Right cardiac atrium (tissue), 5 donors: Measurements from ENCODE around the gene FUBP1. TPM values are rescaled to one million over a fixed set of nuclear protein-coding genes. Genes with fewer than 3 reads are reported as not detected.

Experiments used
- ATAC-seq, 2 donors: fragments of 200-7000 bp; cut with Tn5 transposase; one replicate each; pipeline versions ENCODE4 v1.8.0 to v1.9.1; 2020; ENCODE audit warnings: moderate library complexity in 2 of 2, mild to moderate bottlenecking in 1 of 2
- DNase-seq, 3 donors: peaks; one replicate each; pipeline ENCODE4 v3.0.0-alpha.2; 2020
- H3K27ac ChIP-seq: one replicate; pipeline ENCODE4 v1.5.1; 2013; ENCODE audit warnings: mild to moderate bottlenecking, low read length, control low read depth, moderate library complexity
- H3K27me3 ChIP-seq: one replicate; pipeline ENCODE4 v1.6.1; 2013; ENCODE audit not compliant: control insufficient read depth, insufficient read depth
- H3K4me1 ChIP-seq: one replicate; pipeline ENCODE4 v1.6.1; 2013; ENCODE audit warnings: low read length; ENCODE audit not compliant: control insufficient read depth, insufficient read depth
- H3K4me3 ChIP-seq: one replicate; pipeline ENCODE4 v1.5.1; 2013; ENCODE audit warnings: low read length, control low read depth
- H3K9me3 ChIP-seq: one replicate; pipeline ENCODE4 v1.6.1; 2013; ENCODE audit warnings: low read length; ENCODE audit not compliant: control insufficient read depth
- WGBS: extraction: QIAGEN DNeasy Blood & Tissue Kit; methylation state at CpG from one replicate; pipeline ENCODE4 v1.1.7; 2013; 5-methylcytosine and 5-hydroxymethylcytosine counted together
- intact Hi-C, 4 donors: fragments of 100-400 bp; cut with DNase I; formaldehyde crosslinking; loops; one replicate each; pipeline versions ENCODE4 v1.11.0 to v1.14.0; 2022 to 2023
- polyA plus RNA-seq: library from polyadenylated mRNA; stranded (reverse); fragments of 200-250 nt; gene quantifications from one replicate; pipeline ENCODE4 v1.2.3, GENCODE V29; 2013
- total RNA-seq, 4 donors: library from RNA; stranded (reverse); fragmentation: NEBNext Ultra II Directional; extraction: Animal tissue kit (Norgen Biotek cat#: 25700); gene quantifications; one replicate each; pipeline ENCODE4 v1.2.1, GENCODE V29; 2021
- donor health status: healthy with polysubstance abuse.
- donor health status: DM: no; HTN: yes; CAD: no.
- donor health status: DM: no; HTN: no; CAD: no.
- donor health status: DM: no; HTN: yes; CAD: no; lungs with severe emphysema.
- donor health status: DM: yes; HTN: yes; CAD: no.

Gene FUBP1
- total and polyA plus RNA-seq, 5 donors = 39.5 to 73.0 (median 58.9) TPM

DNA sequence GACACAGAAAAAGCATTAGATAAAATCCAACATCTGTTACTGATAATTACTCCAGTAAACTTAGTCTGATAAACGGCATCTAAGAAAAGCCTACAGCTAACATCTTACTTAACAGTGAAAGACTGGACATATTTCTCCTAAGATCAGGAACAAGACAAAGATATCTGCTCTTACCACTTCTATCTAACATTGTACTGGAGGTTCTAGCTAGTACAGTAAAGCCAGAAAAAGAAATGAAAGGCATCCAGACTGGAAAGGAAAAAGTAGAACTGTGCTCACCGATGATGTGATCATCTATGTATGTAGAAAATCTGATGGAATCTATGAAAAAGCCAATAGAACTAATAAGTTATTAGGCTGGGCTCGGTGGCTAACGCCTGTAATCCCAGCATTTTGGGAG is 68.8 kb downstream of the FUBP1 start:
- ATAC-seq = no peak

GRCh38 chr1:77906624-77907023 is 72.2 kb downstream of the FUBP1 start:
- no peak for DNase-seq
- H3K27me3 ChIP-seq = no peaks in the 10 kb centered on the region
- ATAC-seq = no peak
- H3K9me3 ChIP-seq = no peaks in the 10 kb centered on the region
- no peak overlapping the region for H3K4me3 ChIP-seq
- H3K27ac ChIP-seq = no peak overlapping the region
- 90% methylated on average over 1 of the region's 1 CpG for WGBS
- no peaks in the 10 kb centered on the region for H3K4me1 ChIP-seq
- intact Hi-C loops = no loop called here

More for the DNA sequence above, 68.8 kb downstream of the FUBP1 start:
- no peaks in the 10 kb centered on the region for H3K9me3 ChIP-seq
- no peaks in the 10 kb centered on the region for H3K4me1 ChIP-seq
- H3K27ac ChIP-seq = no peak overlapping the region
- intact Hi-C loops = no loop called here
- DNase-seq = no peak
- no peaks in the 10 kb centered on the region for H3K27me3 ChIP-seq
- no peak overlapping the region for H3K4me3 ChIP-seq
- 88% methylated on average over 4 of the region's 4 CpGs for WGBS

- Histone ChIP-seq H3K4me1 (no peaks in the 10 kb centered on the region), H3K4me3 (no peak overlapping the region), H3K9me3 (no peaks in the 10 kb centered on the region), H3K27ac (no peak overlapping the region), H3K27me3 (no peaks in the 10 kb centered on the region)
- DNase-seq = no peak
- ATAC-seq = no peak
- WGBS = 71% methylated on average over 2 of the region's 2 CpGs
- intact Hi-C loops = no loop called here
Observed at GRCh38 chr1:77906019-77906545, 72.8 kb downstream of the FUBP1 start.

GRCh38 chr1:77905603-77906002 is 73.3 kb downstream of the FUBP1 start:
- H3K9me3 ChIP-seq = no peaks in the 10 kb centered on the region
- H3K27me3 ChIP-seq = no peaks in the 10 kb centered on the region
- intact Hi-C loops = no loop called here
- H3K4me1 ChIP-seq = no peaks in the 10 kb centered on the region
- DNase-seq (no peak), ATAC-seq (peak in 1 of 2 donors; percentile 15)
- H3K4me3 ChIP-seq = no peak overlapping the region
- 84% methylated on average over 1 of the region's 1 CpG for WGBS
- no peak overlapping the region for H3K27ac ChIP-seq

DNA sequence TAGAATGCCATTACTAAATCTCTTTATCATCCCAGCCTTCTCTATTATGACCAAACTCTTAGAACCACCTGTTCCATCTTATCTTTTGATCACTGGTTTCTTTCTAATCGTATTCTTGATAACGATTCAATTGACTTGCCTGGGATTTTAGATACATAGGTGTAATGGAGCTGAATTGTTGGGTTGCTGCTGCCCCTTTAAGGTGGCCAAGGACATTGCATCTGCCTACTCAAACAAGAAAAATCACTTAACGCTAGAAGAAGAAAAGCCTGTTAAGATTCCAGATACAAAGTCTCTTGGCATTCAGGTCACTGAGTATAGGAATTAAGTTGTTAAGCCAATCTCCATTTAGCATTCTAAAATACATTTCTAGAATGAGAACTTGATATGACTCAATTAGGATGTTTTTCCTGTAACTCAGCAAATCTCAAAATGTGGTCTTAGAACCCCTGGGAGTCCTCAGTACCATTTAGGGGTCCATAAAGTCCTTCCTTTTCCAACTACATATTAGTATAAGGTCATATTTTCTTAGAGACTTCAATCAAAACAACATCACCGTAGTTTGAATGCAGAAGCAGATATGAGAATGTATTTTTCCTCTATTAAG is 78.1 kb downstream of the FUBP1 start:
- DNase-seq (no peak), ATAC-seq (peak; percentile 73 to 77)
- intact Hi-C loops = no loop called here
- Histone ChIP-seq H3K9me3 (no peaks in the 10 kb centered on the region), H3K4me1 (no peaks in the 10 kb centered on the region), H3K27me3 (no peaks in the 10 kb centered on the region), H3K4me3 (peak overlapping the region; percentile 12), H3K27ac (no peak overlapping the region)
- 12% methylated on average over 4 of the region's 4 CpGs for WGBS

DNA sequence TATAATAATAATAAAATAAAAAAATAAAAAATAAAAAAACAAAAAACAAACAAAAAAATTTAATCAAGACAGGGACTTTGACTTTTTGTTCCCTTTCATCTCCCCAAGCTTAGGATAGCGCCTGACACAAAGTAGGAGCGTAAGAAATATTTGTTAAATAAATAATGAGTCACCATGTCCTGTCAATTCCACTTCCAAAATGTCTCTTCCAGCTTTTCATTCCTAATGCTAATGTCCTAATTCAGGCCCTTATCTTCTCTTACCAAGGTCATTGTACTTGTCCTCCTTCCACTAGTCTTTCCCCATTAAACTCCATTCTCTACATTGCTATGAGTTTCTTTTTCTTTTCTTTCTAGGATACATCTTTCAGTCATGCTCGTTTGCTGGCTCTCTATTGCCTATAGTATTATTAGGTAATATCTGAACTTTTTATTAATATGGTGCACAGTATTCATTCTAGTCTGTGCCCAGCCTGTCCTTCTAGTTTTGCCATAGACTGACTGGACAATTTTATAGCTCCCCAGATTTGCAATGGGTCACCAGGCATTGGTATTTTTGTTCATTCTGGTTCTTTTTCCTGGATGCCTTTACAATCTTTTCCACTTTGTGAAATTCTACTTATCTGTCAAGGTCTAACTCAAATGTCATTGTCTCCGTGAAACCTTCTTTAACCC is 79.1 kb downstream of the FUBP1 start:
- no peak overlapping the region for H3K4me3 ChIP-seq
- H3K27ac ChIP-seq = no peak overlapping the region

More for the DNA sequence above, 79.1 kb downstream of the FUBP1 start:
- intact Hi-C loops = no loop called here
- no peak for DNase-seq
- Histone ChIP-seq H3K9me3 (no peaks in the 10 kb centered on the region), H3K27me3 (no peaks in the 10 kb centered on the region), H3K4me1 (no peaks in the 10 kb centered on the region)
- WGBS = 63% methylated on average over 4 of the region's 4 CpGs
- ATAC-seq = peak; percentile 56 to 59

Other genes starting within 250 kb of the FUBP1 start
- 10 to 100 TPM; 32.2 to 35.5 (median 33.9) TPM for gene USP33, start 219.2 kb downstream of the FUBP1 start, total RNA-seq
- 24.1 TPM for gene USP33, start 219.2 kb downstream of the FUBP1 start, polyA plus RNA-seq
- gene MIGA1, start 199.4 kb downstream of the FUBP1 start, total RNA-seq = 10 to 100 TPM; 12.4 to 15.1 (median 12.9) TPM
- 3.8 TPM for gene MIGA1, start 199.4 kb downstream of the FUBP1 start, polyA plus RNA-seq
- gene NEXN, start 90.4 kb downstream of the FUBP1 start, total RNA-seq = 100 to 1,000 TPM; 209 to 313 (median 259) TPM
- gene NEXN, start 90.4 kb downstream of the FUBP1 start, polyA plus RNA-seq = 418 TPM
- gene DNAJB4, start 25.9 kb upstream of the FUBP1 start, total RNA-seq = 100 to 1,000 TPM in 2 of 4 donors, 10 to 100 TPM in 2; 71.2 to 106 (median 98.6) TPM
- 46.9 TPM for gene DNAJB4, start 25.9 kb upstream of the FUBP1 start, polyA plus RNA-seq
- gene GIPC2, start 66.9 kb upstream of the FUBP1 start, total RNA-seq = 1 to 10 TPM; 1.3 to 1.8 (median 1.7) TPM
- 1.5 TPM for gene GIPC2, start 66.9 kb upstream of the FUBP1 start, polyA plus RNA-seq